ENCODE results near the gene ZNF497.

- TF ChIP-seq CTCF (IDR thresholded peaks at IDR 0.05) (no peak), EZH2 (IDR thresholded peaks at IDR 0.05; ENCODE audit: borderline replicate concordance, insufficient read depth, low read depth, low read length, poor library complexity, severe bottlenecking) (no peak)
These were observed 36.0 kb downstream of the ZNF497 start for GRCh38 chr19:58326501-58326913.

Measured in B cell (primary cell).